GM19240 (cell line): ENCODE measurements around the gene LRP2.
"Not testable (repeated sequence)": the region's sequence is repeated elsewhere in the genome, so short reads cannot be mapped to it uniquely, and the experiment has no call there.

Experiments used
- DNase-seq: peaks from one replicate; pipeline ENCODE4 v3.0.0; 2011; ENCODE audit warnings: low spot score; ENCODE audit not compliant: insufficient read length

LRP2 gene

DNA sequence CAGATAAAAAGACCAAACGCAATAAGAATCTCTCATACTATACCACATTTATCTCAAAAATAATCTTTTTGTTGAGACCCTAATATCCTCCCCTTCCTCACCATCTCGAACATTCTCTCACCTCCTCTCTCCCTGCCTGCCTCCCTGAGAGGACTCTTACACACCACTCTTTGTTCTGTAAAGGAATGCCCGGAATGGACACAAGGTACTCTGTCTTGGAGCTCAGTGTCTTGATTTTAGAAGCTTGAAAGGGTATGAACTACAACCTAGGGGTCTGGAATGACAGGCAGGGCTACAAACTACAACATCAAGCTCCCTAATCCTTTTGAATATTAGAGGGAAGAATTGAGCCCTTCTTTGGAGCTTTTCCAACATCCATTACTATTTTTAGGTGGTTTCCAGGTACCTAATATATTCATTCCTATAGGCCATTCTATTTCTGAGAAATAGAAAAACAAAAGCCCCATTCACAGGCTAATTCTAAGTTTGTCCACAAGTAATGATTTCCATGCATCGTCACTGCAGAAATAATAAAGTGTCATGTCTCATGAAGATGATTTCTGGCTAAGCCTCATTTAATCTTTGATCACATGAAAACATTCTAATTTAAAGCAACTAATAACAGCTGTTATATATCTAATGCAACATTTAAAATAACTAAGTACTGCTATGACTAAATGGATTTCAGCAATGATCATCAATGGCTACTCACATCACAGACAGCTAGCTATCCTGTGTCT is 60.6 kb downstream of the LRP2 start:
- no peak for DNase-seq

DNA sequence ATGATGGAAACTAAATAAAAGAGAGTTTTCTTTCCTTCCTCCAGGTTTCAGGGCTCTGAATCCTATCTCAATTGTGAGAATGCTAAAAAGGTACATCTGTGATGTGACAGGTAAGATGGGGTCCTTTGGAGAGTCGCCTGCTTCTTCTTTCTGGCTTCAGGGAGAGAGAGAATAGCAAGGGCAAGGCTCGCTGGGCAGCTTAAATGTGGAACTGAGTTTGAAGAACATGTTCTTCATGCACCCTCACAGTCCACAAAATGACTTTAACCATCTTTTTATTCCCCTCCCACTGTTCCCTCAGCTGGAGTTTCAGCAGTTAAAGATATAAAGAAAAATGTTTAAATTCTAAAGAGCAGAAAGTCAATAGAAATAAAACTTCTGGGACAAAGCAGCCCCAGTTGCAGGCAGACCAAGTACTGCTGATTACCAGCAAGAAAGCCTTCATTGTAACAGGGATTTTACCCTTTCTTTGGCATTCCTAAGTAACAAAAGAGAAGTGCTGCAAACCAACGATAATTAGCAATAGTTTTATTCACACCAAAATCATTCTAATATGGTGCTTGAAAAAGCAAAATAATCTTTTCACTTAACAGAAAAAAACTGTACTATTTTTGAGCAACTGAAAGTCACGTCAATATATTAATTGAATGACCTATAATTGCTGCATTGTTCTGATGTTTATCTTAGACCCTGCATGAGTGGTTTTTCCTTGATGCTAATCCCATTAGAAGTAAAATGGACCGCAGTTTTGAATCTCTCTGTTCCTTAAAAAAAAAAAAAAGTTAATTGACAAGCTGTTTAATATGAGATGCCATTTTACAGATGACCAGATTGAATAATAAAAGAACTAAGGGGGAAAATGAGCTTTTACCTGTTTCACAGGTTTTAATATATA is 61.5 kb downstream of the LRP2 start:
- DNase-seq, result no peak

DNA sequence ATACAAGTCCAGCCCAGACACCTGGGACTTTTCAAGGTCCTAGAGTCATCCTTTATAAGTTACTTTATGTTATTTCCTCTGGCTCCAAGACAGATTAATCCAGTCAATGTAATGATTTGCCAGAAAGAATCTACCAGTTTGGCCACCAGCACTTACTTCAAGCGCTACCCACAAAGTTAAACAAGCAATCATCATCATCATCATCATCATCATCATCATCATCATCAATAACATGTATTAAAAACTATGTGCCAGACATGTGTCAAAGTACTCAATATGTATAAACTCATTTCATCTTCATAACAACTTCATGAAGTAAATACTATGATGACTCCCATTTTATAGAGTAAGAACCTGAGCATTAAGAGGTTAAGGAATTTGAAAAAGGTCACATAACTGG is 64.3 kb downstream of the LRP2 start:
- DNase-seq, result no peak

DNA sequence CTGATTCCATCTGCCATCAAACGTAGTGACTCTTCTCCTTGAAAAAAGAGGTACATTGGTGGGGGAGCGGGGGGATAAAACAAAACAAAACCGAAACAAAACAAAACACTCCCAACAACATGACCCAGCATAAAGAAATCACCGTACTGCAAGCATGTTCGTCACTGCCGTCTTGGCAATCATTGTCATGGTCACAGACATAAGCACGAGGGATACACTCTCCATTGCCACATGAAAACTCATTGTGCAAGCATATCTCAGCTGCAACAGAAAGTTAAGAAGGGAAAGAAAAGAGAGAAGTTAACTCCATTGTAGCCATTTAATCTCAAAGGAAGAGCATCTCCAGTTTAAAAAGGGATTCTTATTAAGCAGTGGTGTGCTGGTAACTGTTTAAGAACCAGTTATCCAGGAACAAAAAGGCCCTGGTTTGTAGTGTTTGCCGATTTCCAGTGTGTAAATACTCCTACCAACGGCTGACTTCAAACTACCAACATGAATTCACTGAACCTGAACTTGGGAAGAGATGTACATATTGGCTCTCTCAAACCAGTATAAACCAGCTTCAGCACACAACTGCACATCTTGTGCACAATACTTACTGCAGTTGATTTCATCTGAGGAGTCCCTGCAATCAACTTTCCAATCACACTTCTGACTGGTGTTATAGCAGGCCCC is 68.2 kb downstream of the LRP2 start:
- DNase-seq, result no peak

- DNase-seq, result no peak
Observed at GRCh38 chr2:169291517-169291916, 70.8 kb downstream of the LRP2 start.

- DNase-seq, result no peak
Observed at GRCh38 chr2:169290433-169290832, 71.9 kb downstream of the LRP2 start.

DNA sequence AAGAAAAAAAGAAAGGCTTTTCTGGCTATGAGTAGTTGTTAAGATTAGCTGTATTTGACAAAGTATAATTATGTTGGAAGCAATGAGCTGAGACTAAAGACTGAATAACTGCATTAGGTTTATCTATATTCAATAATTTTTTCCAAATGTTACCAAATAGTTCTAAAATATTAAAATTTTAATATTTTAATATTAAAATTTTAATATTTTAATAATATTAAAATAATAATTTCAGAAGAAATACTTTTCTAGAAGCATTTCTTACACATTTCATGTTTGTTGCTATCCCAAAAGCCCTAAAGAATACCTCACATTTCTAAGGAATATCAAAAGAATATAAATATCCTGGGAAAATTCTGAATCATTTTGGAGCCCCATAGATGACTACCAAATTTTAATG is 74.7 kb downstream of the LRP2 start:
- no peak for DNase-seq

DNA sequence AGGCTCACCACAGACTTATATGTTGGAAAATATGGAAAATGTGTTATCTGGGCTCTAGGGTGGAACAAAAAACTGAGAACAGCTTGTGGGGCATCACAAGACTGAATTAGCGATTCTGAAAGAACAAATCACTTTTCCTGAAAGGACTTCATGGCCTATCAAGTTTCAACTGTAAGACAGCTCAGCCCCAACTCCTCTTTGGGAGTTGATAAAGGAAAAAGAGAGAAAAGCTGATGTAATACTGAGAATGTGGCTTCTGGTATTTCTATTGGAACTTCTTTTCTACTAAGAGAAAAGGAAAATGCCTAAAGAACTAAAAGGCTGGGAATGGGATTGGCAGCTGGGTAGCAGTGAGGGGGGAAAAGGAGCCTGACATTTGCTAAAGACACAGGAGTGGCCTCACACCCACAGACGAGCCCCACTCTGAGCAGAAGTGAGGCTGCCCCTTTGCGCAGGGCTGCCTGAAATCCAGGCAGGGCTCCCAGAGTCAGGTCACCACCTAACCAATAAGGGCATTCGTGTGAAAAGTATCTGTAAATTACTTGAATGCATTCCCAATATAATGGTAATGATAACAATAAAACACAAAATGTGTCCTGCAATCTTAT is 75.6 kb downstream of the LRP2 start:
- no peak for DNase-seq

DNA sequence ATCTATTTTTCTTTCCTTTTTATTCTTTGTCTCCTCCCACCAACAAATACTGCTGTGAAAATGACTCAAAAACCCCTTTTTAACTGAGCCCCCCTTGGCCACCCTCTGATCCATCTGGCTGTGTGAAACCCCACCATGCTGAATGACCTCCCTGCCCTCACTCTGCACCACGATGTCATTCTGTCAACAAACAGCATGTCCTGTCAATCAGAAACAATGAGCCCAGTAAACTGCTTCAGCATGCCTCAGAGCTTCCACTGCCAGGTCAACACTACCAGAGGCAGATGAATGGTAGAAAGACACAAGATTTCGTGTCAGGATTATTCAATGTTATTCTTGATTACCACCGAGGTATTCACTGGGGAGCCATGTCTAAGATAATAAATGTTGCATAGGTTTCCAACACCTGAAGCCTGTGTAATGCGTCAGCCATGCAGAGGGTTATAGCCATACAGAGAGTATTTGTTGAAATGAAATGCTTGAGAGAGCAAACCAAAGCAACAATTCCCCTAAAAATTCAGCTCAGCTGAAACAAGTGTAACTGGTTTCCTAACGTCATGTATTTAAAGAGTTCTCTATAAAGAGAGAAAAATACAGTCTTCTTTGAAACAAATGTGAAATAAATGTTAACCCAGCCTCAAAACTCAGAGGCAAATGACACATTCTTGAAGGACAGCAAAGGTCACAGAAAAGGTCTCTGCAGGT is 76.7 kb downstream of the LRP2 start:
- DNase-seq, result no peak

DNA sequence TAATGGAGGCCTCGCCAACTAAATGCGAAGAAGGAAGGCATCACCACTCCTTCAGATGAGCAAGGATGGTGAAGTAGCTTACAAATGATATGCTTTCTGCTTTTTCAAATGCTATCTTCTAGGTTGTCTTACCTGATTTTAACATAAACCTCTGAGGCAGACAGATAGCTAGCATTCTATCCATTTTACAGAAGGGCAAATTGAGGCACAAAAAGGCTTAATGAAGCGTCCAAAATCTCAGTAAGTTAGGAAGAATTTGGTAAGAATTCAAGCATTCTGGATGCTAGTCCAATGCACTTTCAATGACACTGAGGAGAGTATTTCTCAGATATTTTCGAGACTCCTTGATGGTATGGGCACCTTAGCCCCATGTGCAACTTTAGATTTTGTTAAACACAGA is 81.8 kb downstream of the LRP2 start:
- DNase-seq, result no peak

DNA sequence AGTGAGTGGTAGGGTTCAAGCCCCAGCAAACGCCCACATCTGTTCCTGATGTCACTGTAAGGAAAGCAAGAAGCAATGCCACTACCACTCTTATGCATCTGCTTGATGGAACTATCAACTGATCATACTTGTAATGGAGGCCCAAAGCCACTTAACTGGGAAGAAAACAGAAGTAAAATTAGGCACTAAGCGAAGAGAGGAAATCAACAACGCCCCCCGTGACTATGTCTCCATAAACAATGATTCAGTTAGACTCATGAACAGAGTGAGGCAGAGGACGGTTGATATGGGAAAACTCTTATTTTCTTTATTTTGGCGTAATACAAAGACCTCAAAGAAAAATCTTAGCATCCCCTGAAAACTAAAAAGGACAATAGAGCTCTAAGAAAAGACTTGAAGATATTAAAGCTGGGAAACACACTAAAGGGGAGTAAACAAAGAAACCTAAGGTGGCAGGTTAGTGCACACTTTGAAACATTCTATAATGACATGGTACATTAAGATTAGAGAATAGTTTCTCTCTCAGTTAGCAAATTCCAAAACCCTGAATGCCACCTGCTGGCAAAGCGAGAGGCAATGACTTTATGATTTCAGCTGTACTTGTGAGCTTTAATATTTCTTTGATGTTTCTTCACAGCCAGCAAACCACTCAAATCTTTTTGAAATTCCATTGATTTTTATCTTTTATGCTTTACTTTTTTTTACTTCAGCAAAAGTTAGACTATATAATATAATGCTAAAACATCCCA is 86.5 kb downstream of the LRP2 start:
- DNase-seq, result no peak

- DNase-seq, result no peak
Observed at GRCh38 chr2:169272010-169272409, 90.3 kb downstream of the LRP2 start.

DNA sequence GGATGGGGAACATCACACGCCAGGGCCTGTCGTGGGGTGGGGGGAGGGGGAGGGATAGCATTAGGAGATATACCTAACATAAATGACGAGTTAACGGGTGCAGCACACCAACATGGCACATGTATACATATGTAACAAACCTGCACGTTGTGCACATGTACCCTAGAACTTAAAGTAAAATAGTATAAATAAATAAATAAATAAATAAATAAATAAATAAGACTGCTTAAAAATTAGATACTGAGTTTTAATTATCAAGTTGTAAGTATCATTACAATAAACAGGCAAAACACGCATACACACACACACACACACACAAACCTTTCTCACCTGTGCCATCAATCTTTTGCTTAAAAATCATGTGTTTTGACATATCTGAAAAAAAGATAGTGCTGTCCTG is 91.8 kb downstream of the LRP2 start:
- DNase-seq, result not testable (repeated sequence)

DNA sequence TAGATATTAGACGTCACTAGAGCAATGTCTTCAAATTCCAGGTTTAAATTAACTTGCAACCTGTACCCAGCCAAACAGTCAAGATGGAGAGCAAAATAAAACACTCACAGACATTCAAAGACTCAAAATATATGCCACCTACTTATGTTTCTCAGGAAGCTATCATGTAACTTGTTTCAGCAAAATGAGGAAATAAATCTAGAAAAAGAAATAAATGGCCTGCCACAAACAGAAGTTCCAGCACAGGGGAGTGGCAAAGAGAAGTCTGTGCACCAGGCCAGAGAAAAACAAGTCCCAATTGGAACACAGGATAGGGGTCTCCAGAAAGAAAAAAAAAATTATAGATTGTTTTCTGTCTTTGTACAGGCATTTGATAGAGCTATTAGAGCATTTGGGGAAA is 96.7 kb downstream of the LRP2 start:
- no peak for DNase-seq

DNA sequence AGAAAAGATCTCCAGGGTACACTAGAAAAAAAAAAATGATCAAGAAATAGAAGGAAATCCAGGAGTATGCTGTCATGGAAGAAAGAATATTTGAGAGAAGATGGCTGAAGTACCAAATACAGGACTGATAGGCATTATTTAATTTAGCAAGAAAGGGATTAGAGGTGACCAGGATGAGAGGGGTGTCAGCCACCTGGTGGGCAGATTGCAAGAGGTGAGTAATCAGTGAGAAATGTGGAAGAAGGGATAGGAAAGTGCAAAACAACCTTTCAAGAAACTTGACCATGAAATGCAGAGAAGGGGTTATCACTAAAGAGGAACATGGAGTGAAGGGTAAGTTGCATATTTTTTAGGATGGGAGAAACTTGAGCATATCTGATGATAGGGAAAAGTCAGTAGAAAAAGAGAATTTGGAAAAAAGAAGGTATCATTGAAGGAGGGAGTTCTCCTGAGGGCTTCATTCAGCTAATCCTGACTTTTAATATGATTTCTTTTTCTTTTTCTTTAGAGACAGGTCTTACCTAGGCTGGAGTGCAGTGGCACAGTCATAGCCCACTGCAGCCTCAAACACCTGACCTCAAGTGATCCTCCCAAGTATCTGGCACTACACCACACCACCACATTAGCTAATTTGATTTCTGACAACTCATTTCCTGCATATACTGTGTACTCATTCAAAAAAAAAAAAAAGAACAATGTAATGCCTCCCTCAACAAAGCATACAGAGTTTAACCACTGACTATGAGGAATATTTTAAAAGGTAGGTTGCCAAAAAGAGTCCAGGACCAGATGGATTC is 101.3 kb downstream of the LRP2 start:
- DNase-seq, result no peak

DNA sequence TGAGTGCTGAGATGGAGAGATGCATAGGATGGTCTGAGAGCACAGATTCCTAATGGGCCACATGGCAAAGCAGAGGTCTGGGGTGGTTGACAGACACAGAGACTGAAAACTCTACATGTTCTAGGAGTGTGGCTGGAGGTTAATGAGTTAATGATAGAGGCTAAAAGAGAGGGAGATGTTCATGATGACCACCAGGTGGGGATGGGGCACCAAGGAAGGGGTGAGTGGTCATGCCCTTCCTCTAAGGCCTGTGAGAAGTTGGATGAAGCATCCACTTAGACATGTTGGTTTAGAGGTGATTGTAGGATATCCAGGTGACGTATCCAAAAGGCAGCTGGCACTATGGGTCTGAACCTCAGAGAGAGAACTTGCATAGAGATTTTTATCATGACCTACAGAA is 102.1 kb downstream of the LRP2 start:
- DNase-seq, result no peak

DNA sequence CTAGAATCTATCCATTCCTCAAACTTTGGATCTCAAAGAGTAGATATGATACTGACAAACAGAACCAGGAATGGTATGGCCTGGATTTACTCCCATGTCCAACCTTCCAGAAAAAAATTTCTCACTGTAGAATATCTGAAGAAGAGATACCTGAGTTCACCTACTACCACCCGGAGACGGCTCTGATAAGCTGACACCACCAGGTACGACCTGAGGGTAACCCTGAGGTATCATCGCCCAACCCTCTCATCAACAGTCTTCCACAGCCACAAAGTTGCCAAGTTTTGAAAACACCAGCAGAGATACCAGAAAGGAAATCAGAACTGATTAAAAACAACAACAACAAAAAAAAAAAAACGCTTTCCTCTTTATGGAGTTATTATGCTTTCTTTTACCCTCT is 102.9 kb downstream of the LRP2 start:
- no peak for DNase-seq

GRCh38 chr2:169258045-169258601 is 104.2 kb downstream of the LRP2 start:
- no peak for DNase-seq

GRCh38 chr2:169254774-169255173 is 107.6 kb downstream of the LRP2 start:
- no peak for DNase-seq
